OCI-LY3 (cell line): ENCODE measurements around the gene MAGI1.

Source experiments
- CTCF ChIP-seq: fragments of 200-600, 300-600 bp; sonication (generic); IDR thresholded peaks from 2 replicates; pipeline ENCODE4 v1.5.1; 2014; ENCODE audit warnings: antibody characterized with exemption, low read length, low read depth
- EZH2phosphoT487 ChIP-seq: fragments of 200-600 bp; shearing (Covaris generic); IDR thresholded peaks from 2 replicates; pipeline ENCODE4 v1.6.1; 2018; ENCODE audit warnings: antibody characterized with exemption, mixed run types, low read depth

- TF ChIP-seq CTCF (no peak), EZH2phosphoT487 (no peak)
Measured at GRCh38 chr3:65356331-65357248, 682.1 kb downstream of the MAGI1 start.
